GM19455 (cell line): ENCODE results near the gene LYPD6.

ENCODE experiments used
- ATAC-seq: cut with Tn5 transposase; IDR thresholded peaks from one replicate; pipeline ENCODE4 v1.9.1; 2021; ENCODE audit not compliant: unreplicated experiment

LYPD6 gene

DNA sequence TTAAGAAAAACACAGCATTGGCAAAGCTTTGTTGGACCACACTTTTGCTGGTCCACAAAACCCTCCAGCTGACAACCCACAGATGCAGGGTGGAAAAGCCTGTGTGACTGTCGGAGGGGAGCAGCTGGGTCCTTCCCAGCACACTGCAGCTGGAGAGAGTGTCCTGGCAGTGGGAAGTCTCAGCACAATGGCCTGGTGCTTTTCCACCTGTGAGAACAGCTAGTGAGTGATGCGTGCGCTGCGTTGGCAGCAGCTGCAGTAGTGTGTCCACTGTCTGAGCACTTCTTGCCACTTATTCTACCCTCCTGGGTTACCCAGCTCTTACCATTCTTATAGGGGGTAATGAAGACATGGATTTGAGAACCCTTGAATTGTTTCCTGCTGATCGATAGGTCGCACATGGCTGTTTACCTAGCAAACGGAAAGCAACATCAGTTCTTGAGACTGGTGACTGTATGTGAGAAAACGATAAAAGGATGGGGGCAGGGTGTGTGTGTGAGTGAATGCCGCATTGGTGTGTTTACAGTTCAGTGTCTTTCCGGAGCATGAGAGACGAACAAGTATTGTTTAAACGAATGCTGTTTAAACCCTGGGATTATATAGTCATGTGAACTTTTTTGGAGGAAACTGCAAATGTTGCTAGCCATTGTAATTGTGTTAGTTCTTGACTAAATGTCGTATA lies 69.7 kb downstream of the LYPD6 start:
- no peak for ATAC-seq

DNA sequence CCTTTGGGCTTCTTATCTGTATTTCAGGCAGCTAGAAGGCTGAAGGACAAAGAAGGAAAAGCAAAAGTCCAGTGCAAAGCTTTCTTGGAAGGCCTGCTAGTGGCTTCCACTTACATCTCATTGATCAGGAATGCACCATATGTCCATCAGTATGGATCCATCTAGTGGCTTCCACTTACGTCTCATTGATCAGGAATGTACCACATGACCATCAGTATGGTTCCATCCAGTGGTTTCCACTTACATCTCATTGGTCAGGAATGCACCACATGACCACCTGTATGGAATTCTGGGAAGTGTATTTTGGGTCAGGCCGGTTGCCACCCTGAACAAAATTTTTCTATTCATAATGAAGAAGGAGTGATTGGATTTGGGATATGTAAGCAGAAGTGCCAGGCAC lies 70.6 kb downstream of the LYPD6 start:
- ATAC-seq: no peak

DNA sequence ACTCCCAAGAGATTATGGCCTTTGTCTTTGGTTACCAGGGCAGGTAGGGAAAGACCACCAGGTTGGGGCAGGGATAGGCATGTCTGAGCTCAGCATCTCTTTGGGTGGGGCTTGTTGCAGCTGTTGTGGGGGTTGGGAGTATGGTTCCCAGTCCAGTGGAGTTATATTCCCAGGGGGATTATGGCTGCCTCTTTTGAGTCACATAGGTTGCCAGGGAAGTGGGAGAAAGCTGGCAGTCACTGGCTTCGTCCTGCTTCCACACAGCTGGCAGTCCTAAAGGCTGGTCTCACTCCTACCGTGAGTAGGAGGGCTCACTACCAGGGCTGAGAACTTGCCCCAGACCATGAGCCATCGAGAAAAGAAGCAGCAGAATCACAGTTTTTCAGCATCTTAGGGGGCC lies 79.1 kb downstream of the LYPD6 start:
- ATAC-seq: no peak

GRCh38 chr2:149410701-149411484 lies 80.5 kb downstream of the LYPD6 start:
- no peak for ATAC-seq

- no peak for ATAC-seq
Measured at GRCh38 chr2:149413487-149413886, 83.1 kb downstream of the LYPD6 start.

GRCh38 chr2:149415086-149415485 lies 84.7 kb downstream of the LYPD6 start:
- ATAC-seq: no peak

DNA sequence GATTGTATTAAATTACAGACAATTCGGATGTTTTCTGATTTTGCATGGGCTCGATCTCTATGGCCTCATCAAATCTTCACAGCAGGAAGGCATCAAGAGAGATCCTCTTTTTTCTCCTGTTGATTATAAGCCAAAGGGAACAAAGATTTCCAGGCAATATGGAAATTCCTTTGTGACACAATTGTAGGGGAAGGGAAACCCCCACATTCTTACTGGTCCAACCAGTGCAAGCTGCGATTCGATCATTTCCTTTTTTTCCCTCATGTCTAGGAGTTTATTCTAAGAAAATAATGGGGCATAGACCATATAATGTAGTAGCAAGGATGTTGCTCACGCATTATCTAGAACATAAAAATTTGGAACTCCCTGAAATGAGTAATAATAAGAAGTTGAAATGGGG lies 87.7 kb downstream of the LYPD6 start:
- ATAC-seq: no peak

GRCh38 chr2:149420053-149420963 lies 89.9 kb downstream of the LYPD6 start:
- no peak for ATAC-seq

DNA sequence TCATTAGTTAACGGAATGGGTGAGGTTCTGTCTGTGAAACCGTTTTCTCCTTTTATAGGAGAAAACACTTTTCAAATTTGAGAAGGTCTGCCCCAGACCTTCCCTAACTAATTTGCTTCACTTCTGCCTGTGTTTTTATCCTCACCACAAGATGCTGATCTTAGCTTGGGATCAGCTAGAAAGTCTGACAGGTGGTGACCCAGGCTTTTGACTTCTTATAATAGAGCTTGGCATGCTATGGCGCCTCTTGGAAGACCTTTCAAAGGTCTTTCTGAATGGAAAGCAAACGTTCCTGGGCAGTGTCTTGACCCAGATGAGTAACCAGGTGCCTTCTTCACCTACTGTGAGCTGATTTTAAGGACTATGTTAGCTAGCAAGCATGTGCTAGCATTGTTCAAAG lies 91.4 kb downstream of the LYPD6 start:
- no peak for ATAC-seq

DNA sequence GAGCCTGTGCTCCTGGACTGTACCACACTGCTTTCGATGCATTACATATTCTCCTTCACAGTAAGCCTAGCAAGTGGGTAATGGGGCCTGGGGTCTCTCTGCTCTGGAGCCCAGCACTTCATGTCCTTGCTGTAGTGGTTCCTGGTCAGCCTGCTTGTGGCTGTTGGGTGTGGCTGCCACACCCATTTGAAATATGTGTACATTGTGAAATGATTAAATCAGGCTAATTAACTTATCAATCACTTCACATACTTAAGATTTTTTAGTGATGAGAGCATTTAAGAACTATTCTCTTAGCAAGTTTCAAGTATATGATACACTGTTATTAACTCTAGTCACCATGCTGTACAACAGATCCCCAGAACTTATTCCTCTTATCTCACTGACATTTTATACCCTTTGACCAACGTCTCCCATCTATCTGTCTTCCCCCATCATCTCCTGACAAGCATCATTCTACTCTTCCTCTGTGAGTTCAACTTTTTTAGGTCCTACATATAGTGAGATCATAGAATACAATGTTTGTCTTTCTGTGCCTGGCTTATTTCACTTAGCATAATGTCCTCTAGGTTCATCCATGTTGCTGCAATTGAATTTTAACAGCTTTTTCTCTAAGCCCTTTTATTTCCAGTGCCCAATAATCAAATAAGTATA lies 92.1 kb downstream of the LYPD6 start:
- ATAC-seq: no peak

DNA sequence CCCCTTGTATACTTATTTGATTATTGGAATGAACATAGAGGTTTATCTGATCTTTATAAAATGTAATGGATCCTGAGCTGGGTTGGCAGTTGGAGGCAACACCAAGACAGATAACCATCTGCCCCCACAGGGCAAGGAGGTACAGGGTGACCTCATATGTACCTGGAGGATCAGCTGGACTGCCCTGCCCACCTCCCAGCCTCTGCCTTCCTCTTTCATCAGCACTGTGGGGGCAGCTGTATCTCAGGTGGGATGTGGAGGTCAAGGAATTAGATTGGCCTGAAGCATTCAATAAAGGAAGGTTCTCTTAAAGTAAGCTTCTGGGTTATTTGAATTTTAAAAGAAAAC lies 92.6 kb downstream of the LYPD6 start:
- no peak for ATAC-seq

DNA sequence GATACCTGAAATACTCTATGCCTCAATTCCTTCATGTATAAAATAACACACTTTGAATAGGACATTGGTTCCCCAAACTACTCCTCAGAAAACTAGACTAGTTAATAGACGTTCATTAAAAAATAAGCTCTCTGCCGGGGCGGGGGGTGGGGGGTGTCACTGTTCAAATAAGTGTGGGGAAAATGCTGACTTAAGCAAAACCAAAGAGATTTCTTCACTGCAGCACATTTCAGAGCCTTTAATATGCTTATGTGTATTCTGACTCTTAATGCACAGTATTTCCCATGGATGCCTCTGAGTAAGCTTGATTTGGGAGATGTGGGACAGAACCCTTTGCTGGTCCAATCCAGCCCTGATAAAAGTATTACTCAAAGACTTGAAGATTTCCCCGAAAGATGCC lies 93.2 kb downstream of the LYPD6 start:
- ATAC-seq: no peak

DNA sequence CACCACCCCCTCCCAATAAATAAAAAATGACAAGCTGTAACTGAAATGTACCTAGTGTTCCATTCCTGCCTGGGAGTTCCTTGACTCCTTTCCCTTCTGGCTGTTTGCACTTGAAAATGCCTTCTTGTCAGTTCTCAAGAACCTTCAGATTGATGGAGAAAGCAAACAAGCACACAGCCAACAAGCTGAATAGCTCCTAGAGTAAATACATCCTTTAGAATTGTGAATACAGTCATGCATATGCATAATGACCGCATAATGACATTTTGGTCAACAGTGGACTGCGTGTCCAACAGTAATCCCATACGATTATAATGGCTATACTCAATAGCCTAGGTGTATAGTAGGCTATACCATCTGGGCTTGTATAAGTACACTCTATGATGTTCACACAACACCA lies 97.0 kb downstream of the LYPD6 start:
- no peak for ATAC-seq

GRCh38 chr2:149428783-149429182 lies 98.4 kb downstream of the LYPD6 start:
- no peak for ATAC-seq

GRCh38 chr2:149430743-149431736 lies 100.7 kb downstream of the LYPD6 start:
- ATAC-seq: no peak

DNA sequence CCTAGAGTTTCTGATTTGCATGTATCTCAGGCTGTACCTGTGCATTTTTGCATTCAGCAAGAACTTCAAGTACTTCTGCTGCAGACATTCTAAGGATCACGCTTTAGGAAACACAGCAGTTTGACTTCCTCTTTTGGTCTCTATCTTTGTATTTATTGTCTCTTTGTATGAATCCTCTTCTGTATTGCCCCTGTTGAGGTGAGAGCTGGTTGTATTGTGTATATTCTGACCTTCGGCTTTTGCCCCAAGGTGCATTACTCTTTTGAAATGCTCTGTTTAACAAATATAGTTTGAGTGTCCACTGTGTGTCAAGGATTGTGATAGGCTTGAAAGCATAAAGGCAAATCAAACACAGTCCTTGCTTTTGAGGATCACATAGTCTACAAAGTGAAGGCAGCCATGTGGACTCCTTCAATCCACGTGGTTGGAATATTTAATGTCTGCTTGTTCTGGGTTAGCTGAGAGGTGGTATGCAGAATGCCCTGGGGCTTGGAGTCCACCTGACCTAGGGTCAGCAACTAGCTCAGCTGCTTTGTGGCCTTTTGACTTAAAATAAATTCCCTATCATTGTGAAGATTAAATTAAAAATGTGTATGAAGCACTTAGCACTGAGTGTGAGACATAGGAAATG lies 108.1 kb downstream of the LYPD6 start:
- ATAC-seq: peak; percentile 57

DNA sequence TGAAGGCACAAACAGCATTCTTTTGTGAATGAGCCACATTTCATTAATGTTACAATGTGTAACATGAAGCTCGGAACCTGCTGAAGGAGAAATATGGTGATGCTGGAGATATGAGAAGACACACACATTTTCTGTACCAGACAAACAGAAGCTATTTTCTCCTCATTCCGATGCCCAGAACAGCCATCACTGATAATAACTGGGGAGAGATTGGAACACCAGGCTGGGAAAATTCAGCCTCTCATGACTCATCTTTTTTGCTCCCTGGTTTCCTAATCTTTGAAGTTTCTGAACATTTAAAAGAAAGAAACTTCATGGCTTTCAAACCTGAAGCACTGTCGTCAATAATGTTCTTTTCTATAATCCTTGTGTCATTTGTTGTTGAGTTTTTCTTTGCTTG lies 110.9 kb downstream of the LYPD6 start:
- ATAC-seq: no peak

DNA sequence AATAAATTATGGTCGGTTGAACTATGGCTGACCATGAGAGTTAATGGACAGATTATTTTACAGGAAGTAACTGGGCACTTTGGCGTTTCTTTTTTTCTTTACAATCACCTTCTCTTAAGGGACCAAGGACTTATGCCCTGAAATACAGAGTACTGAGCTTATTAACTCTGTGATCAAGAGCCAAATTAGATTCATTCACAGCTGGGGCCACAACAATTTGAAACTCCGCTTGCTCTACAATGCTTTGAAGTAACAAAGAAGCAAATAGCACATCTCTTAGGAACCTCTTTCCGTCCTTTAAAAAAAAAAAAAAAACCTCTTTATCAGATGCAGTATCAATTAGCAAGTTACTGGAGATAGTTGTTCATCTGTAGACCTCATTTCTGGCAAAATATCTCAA lies 112.0 kb downstream of the LYPD6 start:
- ATAC-seq: no peak

DNA sequence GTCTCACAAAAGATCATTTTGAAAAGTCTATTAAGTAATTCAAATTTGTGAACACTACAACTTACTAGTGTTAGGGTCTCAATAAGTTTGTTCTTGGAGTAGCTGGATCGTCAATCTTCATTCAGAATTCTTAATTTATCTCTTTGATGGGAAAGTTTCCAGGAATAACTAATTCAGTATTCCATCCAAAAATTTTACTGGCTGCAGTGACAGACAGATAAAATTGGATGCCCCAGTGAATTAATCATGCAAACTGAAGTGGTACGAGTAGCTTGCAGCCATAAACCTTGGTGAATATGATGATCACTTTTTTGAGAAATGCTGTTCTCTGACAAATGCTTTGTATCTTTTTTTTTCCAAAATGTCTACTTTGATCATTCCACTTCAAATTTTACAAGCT lies 112.8 kb downstream of the LYPD6 start:
- no peak for ATAC-seq

DNA sequence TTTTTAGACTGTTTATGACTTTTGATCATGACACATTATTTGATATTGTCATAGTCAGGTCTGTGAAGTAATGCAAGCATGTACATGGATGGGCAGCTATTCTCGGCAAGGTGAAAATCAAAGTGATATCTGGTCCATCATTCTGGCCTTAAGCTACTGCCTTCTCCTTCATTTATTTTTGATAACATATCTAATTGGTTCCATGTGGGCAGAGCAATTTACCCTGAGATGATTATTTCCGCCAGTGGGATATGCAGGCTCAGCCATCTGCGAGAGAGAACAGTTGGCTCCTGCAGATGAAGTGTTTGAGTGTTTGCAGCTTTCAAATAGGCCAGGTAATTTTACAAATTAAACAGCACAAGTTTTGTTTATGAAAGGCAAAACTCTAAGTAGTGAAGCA lies 116.4 kb downstream of the LYPD6 start:
- no peak for ATAC-seq
